DMS153 (cell line): ENCODE results near the gene GRAMD2A.

Experiments used
- DNase-seq: peaks from one replicate; lab custom pipeline; 2025; lab: John Stamatoyannopoulos, UW

The GRAMD2A gene

DNA sequence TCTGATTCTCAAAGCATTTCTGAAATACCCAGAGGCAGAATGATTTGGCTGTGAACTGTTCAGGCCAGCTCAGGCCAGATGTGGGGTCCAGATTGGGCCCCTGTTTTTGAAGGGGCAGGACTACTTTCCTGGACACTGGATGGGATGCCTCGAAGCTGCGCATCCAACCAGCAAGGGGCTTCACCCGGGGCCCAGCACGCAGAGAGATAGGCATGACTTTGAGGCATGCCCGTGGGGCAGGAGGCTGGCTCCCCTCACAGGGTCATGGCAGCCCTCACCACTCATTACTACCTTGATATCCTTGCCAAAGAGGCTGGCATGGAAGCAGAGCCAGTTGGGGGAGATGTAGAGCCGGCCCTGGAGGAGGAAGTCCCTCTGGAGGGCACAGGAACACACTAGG is 30.1 kb downstream of the GRAMD2A start:
- DNase-seq: no peak

DNA sequence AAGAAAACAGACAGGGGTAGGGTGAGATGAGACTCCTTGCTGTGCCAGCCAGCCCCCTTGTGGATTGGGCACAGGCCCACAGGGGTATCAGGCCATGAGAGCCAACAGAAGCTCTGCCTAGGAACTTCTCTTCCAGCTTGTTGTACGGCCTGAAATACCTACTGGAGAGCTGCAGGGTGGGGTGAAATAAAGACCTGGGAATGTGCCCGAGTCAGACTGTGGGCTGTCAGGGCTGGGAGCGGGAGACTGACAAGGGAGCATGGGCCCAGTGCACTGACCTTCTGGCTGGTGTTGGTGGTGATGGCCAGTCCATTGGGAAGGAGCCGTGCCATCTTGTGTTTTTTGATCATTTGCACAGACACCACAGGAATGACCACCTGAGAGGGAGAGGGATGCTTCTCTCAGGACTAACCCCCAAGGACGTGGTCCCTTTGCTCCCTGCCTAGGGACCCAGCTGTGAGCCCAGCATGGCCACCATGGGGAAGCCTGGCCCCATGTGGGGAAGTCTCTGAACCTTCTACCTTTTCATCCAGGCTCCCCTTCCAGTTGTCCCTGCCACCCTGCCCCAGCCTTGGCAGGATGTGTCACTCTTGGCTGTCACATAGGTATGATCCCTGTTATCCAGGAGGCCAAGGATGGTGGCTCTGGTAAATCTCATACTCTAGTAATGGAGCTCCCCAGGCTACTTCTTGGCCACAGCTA is 30.7 kb downstream of the GRAMD2A start:
- no peak for DNase-seq

DNA sequence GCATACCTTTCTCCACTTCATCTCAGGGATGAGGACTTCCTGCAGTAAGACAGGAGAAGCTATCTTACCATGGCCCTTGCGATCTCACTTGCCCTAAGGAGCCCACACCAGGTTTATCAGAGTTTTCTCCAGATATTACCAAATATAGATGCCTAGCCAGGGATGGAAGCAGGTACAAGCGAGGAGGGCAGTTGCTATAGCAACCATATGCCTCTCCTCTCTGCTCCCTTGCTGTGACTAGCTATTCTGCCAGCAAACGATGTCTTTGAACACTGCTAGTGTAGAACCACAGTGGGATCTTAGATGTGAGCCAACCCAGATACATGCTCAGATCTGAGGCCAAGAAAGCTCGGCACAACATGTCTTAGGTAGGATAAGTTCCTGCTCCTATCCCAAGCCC is 33.9 kb downstream of the GRAMD2A start:
- no peak for DNase-seq

DNA sequence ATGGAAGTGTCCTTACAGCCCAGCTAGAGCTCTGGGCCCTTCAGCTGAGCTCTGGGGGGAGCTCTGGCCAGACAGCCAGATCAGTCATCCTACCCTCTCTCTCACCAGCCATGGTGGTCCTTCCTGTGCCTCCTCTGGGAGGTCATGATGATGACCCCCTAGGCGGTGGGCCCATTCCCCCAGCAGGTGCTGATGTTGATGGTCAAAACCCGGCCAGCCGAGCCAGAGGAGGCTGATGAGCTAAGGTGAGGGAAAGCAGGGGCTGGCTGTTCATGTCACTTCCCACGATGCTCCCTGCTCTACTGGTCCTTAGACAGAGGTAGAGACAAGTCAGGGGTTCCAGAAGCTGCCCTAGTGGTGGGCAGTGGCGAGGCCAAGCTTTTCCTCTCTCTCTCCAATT is 35.0 kb downstream of the GRAMD2A start:
- no peak for DNase-seq

DNA sequence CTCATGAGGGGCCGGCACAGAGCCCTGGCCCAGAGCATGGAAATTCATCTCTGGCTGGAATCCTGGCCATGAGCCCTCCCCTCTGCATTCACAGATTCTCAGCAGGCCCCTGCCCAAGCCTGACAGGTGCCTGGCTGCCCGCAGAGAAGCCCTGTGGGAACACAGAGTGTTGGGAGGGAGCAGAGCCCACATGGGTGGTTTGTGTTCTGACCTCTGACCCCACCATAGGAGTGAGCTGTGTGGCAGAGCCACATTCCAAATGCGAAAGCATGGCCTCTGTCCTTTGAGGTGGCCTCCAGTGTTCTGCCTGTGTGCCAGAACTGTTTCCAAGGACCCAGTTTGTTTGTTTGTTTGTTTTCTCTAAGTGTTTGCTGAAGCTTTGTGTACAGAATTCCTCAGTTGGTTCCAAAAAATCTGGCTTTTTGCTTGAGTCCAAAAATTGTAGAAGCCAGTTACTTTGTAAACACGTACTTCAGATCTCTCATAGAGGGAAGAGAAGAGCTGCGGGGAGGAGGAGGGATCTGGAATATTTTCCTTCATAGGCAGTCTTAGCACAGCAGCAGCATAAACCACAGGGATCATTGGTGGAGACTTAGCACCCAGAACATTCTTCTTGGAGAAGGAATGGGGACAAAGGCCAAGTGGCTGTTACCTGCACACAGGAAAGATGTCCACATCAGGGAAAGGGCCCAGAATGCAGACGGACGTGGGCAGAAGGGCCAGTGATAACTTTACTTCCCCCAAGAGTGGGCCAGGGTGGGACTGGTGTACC is 36.0 kb downstream of the GRAMD2A start:
- no peak for DNase-seq

DNA sequence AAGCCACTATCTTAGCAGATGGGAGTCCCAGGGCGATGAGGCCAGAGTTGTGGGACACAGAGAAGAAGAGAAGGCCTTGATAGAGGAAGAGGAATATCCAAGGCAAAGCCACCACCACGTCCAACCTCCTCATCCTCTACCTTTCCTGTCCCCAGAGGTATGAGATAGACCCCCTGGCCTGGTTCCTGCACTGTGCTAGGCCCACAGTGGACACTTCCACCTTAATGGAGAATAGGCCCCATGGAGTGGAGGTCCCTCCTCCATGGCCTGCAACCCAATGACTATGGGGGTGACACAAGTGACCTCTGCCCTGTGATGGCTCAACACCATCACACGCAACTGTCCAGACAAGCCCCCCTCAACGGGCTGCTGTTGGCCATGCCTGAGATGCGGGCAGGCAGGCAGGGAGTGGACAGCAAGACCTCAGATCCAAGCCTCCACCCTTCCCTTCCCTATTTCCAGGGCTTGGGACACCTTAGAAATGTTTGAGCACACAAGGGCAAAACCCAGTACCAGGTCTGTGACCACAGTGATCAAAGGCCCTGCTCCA is 36.8 kb downstream of the GRAMD2A start:
- no peak for DNase-seq

DNA sequence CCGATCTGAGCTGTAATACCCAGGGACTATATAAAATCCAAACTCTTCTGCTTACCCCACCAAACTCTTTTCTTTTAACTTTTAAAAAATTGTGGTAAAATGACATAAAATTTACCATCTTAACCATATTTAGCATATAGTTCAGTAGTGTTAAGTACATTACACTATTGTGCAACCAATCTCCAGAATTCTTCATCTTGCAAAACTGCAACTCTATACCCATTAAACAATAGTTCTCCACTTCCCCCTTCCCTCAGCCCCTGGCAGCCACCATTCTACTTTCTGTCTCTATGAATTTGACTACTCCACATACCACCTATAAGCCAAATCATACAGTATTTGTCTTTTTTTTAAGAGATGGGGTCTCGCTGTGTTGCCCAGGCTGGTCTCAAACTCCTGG is 40.7 kb downstream of the GRAMD2A start:
- no peak for DNase-seq

DNA sequence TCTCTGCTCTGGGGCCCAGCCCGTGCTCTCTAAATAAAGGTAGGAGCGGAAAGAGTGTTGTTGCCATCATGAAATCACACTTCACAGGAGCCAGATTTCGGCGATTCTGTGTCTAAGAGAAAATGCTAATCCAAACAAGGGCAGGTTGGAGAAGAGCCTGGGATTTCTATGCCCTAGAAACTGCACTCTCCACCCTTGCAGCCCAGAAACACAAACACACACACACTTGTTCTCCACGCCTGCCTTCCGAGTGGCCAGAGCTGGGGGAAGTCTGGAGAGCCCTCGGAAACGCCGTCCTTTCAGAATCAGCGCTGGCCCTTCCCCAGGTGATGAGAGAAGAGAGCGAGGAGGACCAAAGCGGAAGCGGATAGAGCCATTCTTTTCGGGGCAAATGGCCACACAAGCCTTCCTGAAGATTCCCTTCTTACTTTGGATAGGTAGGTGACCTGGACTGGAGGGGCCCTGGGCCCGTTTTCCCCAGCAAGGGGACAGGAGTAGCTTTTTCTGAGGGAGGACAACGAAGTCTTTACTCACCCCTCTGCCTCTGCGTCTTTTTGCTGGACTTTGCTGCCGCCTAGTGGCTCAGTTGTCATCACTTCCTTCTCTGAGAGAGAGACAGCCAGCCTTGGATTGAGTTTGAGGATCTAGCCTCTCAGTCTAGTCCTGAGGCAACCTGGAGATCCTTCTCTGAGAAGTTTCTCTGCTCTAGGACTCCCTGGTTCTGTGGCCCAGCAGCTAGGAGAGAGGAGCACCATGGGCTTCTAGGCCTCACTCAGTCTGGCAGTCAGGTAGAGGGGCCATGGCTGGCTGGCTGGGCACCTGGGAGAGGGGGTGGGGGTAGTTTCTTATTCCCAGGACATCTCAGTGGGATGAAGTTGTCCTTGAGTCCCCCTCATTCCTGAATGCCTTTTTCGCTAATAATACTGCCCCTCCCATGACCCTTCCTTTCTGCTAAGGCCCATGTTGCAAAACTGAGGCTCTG is 41.7 kb downstream of the GRAMD2A start:
- DNase-seq: peak; percentile 38

DNA sequence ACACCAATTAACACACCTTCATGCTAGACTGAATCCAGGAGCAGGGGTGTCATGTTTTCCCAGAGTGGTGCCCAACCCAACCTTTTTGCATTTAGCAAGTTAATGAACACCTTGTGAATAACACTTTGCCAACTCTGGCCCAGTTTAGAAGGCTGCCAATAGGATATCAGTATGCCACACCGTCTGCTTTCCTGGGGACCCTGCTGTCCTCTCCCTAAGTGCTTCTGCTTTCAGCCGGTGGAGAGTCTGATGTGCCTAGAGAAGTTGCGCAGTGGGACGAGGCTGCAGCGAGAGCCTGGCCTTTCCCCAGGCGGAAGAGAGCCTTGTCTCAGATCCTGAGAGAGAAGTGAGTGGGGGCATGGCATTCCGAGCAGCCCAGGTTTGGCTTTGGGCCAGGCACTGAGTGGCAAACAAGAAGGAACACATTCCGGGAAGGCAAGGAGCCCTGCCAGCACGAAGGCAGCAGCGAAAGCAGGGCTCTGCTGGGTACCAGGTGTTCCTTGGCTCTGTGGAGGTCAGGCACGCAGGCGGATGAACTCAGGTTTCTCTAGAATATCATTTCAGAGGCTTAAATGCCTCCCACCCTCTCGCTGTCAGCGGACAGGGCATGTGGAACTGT is 42.5 kb downstream of the GRAMD2A start:
- DNase-seq: peak; percentile 9

DNA sequence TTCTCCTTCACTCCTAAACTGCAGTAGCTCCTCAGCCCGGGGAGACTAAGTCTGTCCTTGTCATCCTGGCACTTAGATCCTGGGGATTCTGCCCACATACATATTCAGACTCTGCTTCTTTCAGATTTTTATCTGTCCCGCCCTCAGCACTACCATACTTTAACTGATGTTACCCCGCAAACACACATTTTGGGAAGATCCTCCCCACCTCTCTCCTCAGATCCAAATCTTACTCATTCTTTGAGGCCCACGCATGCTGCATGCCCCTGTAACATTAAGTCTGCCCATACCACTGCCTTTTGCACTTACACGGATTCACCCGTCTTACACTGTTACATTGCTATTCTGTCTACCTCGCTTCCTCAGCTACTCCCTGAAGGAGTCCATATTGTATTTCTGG is 43.3 kb downstream of the GRAMD2A start:
- DNase-seq: no peak

DNA sequence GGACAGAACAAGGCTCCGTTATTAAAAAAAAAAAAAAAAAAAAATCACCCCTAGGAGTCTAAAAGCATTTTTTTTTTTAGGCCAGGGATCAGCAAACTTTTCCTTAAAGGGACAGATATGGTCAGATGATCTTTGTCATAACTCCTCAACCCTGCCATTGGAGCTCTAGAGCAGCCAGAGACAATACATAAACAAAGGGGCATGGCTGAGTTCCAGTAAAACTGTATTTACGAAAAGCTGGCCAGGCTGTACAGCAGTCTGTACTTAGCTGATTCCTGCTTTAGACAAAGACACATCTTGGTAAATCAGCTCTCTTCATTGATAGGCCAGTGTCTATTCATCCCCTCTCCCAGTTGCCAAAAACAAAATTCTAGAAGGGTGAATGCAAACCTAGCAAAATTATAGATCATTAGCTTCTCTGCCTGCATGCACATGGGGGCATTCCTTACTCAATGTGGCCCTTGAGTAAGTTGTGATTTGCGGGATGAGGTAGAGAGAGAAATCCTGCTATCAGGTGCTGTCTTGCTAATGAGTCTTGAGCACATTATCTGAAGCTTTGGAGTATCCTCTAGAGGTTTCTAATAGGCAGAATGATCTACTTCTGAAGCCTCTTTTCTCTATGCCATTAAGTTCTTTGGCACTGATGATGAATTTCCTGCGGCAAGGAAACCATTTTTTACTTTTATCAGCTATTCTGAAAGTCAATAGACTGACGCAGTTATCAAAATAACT is 44.2 kb downstream of the GRAMD2A start:
- peak; percentile 2 for DNase-seq

DNA sequence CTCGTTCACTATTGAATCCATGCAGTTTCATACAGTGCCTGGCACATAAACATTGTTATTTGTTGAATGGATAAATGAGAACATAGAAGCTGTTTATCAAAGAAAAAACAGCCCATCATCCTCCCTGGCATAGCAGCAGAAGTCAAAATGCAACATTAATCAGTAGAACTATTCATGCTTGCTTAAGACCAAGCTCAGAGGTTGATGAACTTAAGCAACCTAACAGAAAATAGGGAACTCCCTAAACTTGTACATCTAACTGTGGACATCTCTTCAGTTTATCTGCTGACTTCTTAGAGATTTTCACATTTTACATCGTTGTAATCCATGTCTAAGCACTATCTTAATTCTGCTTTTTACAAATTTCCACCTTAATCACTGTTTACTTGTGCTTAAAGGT is 50.2 kb downstream of the GRAMD2A start:
- no peak for DNase-seq

DNA sequence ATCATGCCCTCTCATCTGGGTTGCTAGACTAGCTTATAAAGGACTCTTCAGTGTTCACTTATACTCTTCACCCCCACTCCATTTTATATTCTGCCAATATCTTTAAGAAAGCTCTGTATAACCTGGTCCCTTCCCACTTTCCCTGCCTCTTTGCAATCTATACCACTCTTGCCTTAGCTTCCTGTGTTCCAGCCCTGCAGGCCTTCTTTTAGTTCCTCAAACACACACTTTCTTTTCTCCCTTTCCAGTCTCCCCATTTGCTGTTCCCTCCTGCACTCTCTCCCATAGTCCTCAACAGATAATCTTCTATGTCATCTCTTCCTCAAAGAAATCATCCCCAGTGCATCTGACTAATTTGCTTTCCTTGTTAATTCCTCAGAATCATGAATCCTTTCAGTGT is 50.7 kb downstream of the GRAMD2A start:
- DNase-seq: no peak

DNA sequence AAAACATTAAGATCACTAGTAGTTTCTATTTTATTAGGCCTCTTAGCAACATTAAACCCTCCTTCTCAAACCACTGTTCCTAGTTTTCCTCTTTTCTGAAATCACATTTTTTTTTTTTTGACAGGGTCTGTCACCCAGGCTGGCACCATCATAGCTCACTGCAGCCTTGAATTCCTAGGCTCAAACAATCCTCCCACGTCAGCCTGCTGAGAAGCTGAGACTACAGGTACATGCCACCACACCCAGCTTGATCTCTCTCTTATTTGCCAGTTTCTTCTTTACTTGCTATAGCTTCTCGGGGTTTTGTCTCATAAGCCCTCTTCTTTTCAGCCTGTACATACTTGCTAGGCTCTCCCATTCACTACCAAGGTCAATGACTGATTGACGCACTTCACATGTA is 51.4 kb downstream of the GRAMD2A start:
- DNase-seq: no peak

DNA sequence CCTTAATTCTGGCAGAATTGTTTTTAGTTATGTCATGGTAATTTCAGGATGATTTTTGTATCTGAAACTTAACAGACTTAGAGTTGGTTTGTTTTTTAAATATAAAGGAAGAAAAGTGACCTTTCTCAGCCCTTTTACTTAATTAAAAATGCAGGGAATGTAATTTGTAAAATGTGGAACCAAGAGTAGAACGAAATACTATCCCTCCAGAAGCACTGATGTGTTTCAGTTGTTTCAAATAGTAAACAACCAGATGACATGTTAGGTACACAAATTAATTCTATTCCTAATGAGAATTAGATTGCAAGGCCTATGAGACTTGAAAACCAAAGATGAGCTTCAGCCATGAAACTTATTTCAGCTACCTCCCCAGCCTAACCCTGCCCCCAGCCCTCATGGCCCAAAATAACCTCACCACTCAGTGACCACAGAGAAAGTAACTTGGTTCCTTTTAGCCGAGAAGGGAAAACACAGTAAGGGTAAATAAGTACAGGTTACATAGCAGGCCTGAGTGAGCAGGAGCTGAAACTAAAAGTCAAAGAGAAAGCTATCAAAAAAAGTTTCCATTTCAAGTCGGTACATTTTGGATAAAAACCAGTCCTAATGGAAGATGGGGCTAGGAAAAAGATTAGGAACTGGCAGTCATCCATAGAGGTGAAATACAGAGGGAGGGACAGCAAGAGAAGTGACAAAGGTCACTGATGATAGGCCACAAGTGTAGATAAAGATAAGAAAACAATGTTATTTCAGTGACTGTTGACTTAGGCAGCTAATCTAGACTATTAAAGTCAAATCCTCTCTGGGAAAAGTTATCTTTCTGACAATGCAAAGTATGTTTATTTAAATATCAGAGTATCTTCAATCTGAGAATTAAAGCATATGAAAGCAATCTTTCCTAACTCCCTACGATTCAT is 56.2 kb downstream of the GRAMD2A start:
- no peak for DNase-seq

DNA sequence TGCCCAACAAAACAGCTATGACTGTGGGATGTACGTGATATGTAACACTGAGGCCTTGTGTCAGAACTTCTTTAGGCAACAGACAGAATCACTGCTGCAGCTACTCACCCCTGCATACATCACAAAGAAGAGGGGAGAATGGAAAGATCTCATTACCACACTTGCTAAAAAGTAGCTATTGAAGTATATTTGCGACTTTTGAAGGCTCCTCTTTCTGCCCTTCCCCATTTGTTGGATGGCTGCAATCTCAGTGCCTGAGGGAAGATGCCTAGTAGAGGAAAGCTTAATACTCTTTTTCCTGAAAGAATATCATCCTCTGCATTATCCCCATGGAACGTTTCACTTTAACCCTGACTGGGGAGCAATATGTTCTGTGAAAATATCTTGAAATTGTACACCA is 57.5 kb downstream of the GRAMD2A start:
- no peak for DNase-seq

DNA sequence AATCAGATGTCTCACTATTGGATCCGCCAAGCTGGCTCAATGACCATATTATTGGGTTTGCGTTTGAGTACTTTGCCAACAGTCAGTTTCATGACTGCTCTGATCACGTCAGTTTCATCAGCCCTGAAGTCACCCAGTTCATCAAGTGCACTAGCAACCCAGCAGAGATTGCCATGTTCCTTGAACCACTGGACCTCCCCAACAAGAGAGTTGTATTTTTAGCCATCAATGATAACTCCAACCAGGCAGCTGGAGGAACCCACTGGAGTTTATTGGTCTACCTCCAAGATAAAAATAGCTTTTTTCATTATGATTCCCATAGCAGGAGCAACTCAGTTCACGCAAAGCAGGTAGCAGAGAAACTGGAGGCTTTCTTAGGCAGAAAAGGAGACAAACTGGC is 57.9 kb downstream of the GRAMD2A start:
- DNase-seq: no peak

DNA sequence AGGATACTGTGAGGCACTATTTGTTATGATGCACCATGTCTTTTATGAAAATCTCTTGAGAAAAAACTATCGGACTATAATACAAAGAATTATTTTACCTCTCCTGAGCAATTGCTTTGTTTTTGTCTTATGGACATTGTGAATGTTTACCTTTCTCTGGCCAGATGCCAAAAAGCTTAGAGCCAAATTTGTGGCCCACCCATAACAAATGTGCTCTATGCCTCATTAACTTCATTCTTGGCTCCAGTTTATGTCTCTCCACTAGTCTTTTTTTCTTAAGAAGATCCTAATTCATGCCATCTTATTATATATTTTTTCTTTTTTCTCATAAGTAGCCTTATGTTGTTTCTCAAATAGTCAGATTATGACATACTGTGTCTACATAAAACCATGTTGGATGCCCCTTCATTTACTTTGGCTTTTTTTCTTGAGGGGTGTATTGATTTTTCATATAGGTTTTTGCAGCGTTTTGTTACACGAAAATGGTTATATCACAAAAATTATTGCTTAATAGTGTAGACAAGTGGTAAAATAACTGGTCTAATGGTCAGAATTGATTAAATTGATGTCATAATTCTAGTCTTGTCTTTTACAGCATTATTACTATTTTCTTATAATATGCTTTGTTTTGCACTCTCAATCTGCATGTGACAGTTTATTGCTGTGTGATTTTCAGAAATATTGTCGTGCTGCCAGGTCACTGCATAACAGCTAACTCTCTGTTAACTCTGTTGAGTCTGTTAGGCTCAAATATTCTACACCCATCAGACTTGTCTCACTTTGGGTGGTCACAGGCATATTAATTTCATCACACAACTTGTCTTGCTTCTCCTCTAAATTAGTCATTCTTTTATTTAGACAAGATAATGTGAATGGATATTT is 61.2 kb downstream of the GRAMD2A start:
- no peak for DNase-seq

DNA sequence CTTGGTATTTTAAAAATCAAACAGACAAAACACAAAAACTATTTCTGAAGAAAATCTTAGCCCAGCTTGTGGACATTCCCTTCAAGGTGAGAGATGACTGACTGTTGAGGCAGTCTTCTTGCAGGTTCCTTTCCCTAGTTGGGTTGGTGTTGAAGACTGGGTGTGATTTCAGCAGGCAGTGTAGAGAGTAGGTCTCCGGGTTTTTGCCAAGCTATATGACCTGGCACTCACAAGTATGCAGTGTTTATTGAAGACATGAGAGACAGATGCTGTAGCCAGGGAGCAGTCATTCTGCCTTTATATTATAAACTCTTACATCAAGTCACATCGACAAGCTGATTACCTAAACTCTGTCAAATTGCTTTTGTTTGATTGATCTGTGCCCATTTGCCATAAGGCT is 61.9 kb downstream of the GRAMD2A start:
- DNase-seq: peak; percentile 7
